K562 (cell line): ENCODE measurements around the gene SLX9. TPM values are rescaled to one million over a fixed set of nuclear protein-coding genes. Genes with fewer than 3 reads are reported as not detected.

Experiments used
- ATAC-seq: fragments of 200-7000 bp; cut with Tn5 transposase; 3 replicates; pipeline ENCODE4 v1.9.1; 2020; ENCODE audit warnings: moderate library complexity
- BruUV-seq: library from RNA; stranded (reverse); fragments of 400-500 nt; replicated peaks from 2 replicates; lab custom pipeline; 2021; lab: Mats Ljungman, UMichigan
- CTCF ChIA-PET: fragments of 300-600 bp; formaldehyde crosslinking; extraction: SDS; loops from one replicate; lab custom pipeline; 2021; ENCODE audit warnings: low intra/inter-chr PET ratio; lab: Yijun Ruan, JAX
- POLR2A ChIA-PET: fragments of 300-600, 350-650 bp; sonication (Branson Sonifier 250); formaldehyde crosslinking; extraction: SDS; loops from one replicate; lab custom pipeline; 2021; ENCODE audit warnings: antibody characterized with exemption, inconsistent platforms; lab: Yijun Ruan, JAX
- DNase-seq, 4 experiments: peaks; one replicate each; pipeline versions ENCODE4 v3.0.0 to v3.0.0-alpha.2; 2011 to 2018; ENCODE audit warnings: low spot score in 3 of 4, mixed read lengths in 3 of 4; ENCODE audit errors: extremely low read depth in 1 of 4
- FAIRE-seq: peaks from 2 replicates; lab custom pipeline; 2011; peaks lifted over from hg19 to GRCh38; lab: Jason Lieb, UNC
- H2AFZ ChIP-seq: 2 replicates; pipeline ENCODE4 v1.6.0; 2011; ENCODE audit warnings: low read depth, low read length, control low read depth, inconsistent platforms
- H3K27ac ChIP-seq: fragments of 200-600 bp; 3 replicates; pipeline ENCODE4 v1.8.0; 2011; ENCODE audit warnings: low read depth, mild to moderate bottlenecking, control low read depth, inconsistent platforms, low read length, moderate library complexity, mixed read lengths; ENCODE audit errors: extremely low read depth
- H3K27me3 ChIP-seq, 2 experiments: fragments of 300-600 bp in 1 of 2; 2 replicates in 1 of 2; 3 replicates in 1 of 2; pipeline versions ENCODE4 v1.6.0 to v1.8.0; 2011; ENCODE audit warnings: inconsistent platforms in 2 of 2, low read length in 2 of 2, mild to moderate bottlenecking in 1 of 2, mixed read lengths in 1 of 2, moderate library complexity in 1 of 2; ENCODE audit not compliant: control insufficient read depth in 2 of 2, insufficient read depth in 2 of 2
- H3K36me3 ChIP-seq: fragments of 300-600 bp; 3 replicates; pipeline ENCODE4 v1.8.0; 2011; ENCODE audit warnings: mild to moderate bottlenecking, low read length, inconsistent platforms; ENCODE audit not compliant: control insufficient read depth, insufficient read depth
- H3K4me1 ChIP-seq, 2 experiments: fragments of 200-600 bp in 1 of 2; replicated peaks in 1 of 2; 2 replicates in 1 of 2; 3 replicates in 1 of 2; pipeline versions ENCODE4 v1.5.1 to v1.8.0; 2011; ENCODE audit warnings: inconsistent platforms in 2 of 2, low read length in 2 of 2, mild to moderate bottlenecking in 1 of 2, mixed read lengths in 1 of 2, moderate library complexity in 1 of 2; ENCODE audit not compliant: control insufficient read depth in 2 of 2, insufficient read depth in 2 of 2
- H3K4me2 ChIP-seq: 2 replicates; pipeline ENCODE4 v1.6.1; 2011; ENCODE audit warnings: low read length, control low read depth, inconsistent platforms, mixed read lengths; ENCODE audit not compliant: insufficient read depth
- H3K4me3 ChIP-seq: fragments of 200-600 bp; sonication (generic), shearing (Covaris generic); 2 replicates; pipeline ENCODE4 v1.5.1; 2016; ENCODE audit warnings: control low read depth, inconsistent platforms
- H3K79me2 ChIP-seq: fragments of 200-600 bp; 3 replicates; pipeline ENCODE4 v1.8.0; 2011; ENCODE audit warnings: low read length, inconsistent platforms; ENCODE audit not compliant: control insufficient read depth, insufficient read depth
- H3K9ac ChIP-seq, 2 experiments: 2 replicates each; pipeline versions ENCODE4 v1.6.0 to v1.6.1; 2011; ENCODE audit warnings: low read depth in 2 of 2, low read length in 2 of 2, control low read depth in 1 of 2, inconsistent platforms in 1 of 2, mild to moderate bottlenecking in 1 of 2, mixed read lengths in 1 of 2; ENCODE audit not compliant: insufficient read depth in 1 of 2
- H3K9me1 ChIP-seq: one replicate; pipeline ENCODE4 v1.6.0; 2011; ENCODE audit warnings: inconsistent platforms, mild to moderate bottlenecking, low read length, moderate library complexity; ENCODE audit not compliant: control insufficient read depth, insufficient read depth
- H3K9me3 ChIP-seq: replicated peaks from 2 replicates; pipeline ENCODE4 v1.5.1; 2011; ENCODE audit warnings: low read depth, low read length, inconsistent platforms; ENCODE audit not compliant: control insufficient read depth, insufficient read depth
- H4K20me1 ChIP-seq: replicated peaks from 2 replicates; pipeline ENCODE4 v1.6.1; 2011; ENCODE audit warnings: low read length, inconsistent platforms, mixed read lengths; ENCODE audit not compliant: control insufficient read depth, insufficient read depth
- CHD2 ChIP-seq: IDR thresholded peaks from 2 replicates; pipeline ENCODE4 v1.6.1; 2011; ENCODE audit warnings: low read depth, low read length
- HDGF ChIP-seq: fragments of 450-650 bp; IDR thresholded peaks from 2 replicates; pipeline ENCODE4 v1.6.1; 2016
- MTA2 ChIP-seq: fragments of 450-650 bp; IDR thresholded peaks from 2 replicates; pipeline ENCODE4 v1.6.1; 2016; ENCODE audit warnings: low read depth
- TBL1XR1 ChIP-seq, 2 experiments: IDR thresholded peaks; 2 replicates each; pipeline ENCODE4 v1.6.1; 2012; ENCODE audit warnings: improper control_type of control experiment in 2 of 2, low read length in 2 of 2, mild to moderate bottlenecking in 1 of 2
- TCFL5 ChIP-seq: fragments of 250-450 bp; sonication (Bioruptor Pico); conservative IDR thresholded peaks from 2 replicates; pipeline ENCODE4 v1.6.1; 2021; ENCODE audit warnings: mild to moderate bottlenecking, moderate library complexity, matching md5 sums
- ZFP30 ChIP-seq: fragments of 250-450 bp; sonication (Bioruptor Pico); IDR thresholded peaks from 2 replicates; pipeline ENCODE4 v1.8.0; 2022; ENCODE audit warnings: moderate library complexity, mild to moderate bottlenecking, inconsistent platforms, borderline replicate concordance
- ZNF121 ChIP-seq: sonication (generic); formaldehyde crosslinking; conservative IDR thresholded peaks from 2 replicates; pipeline ENCODE4 v1.8.0; 2022; ENCODE audit warnings: missing genetic modification reagents
- ZNF41 ChIP-seq: fragments of 250-450 bp; sonication (Bioruptor Pico); conservative IDR thresholded peaks from 2 replicates; pipeline ENCODE4 v1.4.0; 2020; ENCODE audit warnings: mild to moderate bottlenecking
- ZNF699 ChIP-seq: fragments of 250-450 bp; sonication (Bioruptor Pico); IDR thresholded peaks from 2 replicates; pipeline ENCODE4 v1.8.0; 2021; ENCODE audit warnings: mild to moderate bottlenecking, moderate library complexity; ENCODE audit not compliant: insufficient replicate concordance
- WGBS: fragments of 100-300 bp; shearing (Covaris generic); methylation state at CpG from one replicate; pipeline ENCODE4 v1.1.6; 2016; ENCODE audit warnings: low coverage, mixed read lengths; ENCODE audit not compliant: insufficient coverage; ENCODE audit errors: missing lambda C conversion rate; 5-methylcytosine and 5-hydroxymethylcytosine counted together
- in situ Hi-C: fragments of 300-500 bp; cut with MboI; formaldehyde crosslinking; loops from 4 replicates; pipeline ENCODE4 v1.15.0; 2018; ENCODE audit warnings: inconsistent platforms, mixed read lengths
- intact Hi-C: fragments of 100-400 bp; cut with micrococcal nuclease; formaldehyde crosslinking; loops from 2 replicates; pipeline ENCODE4 v1.14.2; 2022
- polyA plus RNA-seq, 8 experiments: library from polyadenylated mRNA; depleted of rRNA in 4 of 8; stranded (reverse) in 5 of 8; unstranded in 3 of 8; fragments of >200 nt; fragmentation: Nextera tagmentation in 2 of 8; fragmentation: Illumina TruSeq in 1 of 8; extraction: Ambion mirVana in 2 of 8; extraction: Trizol in 1 of 8; gene quantifications; 2 replicates each; pipeline versions ENCODE4 v1.2.1 to v1.2.3, GENCODE V29; 2011 to 2014; ENCODE audit warnings: inconsistent platforms in 1 of 8, missing spikeins in 1 of 8
- total RNA-seq, 7 experiments: library from RNA; depleted of rRNA in 6 of 7; stranded (reverse); fragments of >200 nt in 6 of 7; fragmentation: Illumina TruSeq in 2 of 7; extraction: Trizol in 2 of 7; gene quantifications; 2 replicates each; pipeline versions ENCODE4 v1.2.1 to v1.2.3, GENCODE V29; 2011 to 2021; ENCODE audit warnings: low replicate concordance in 1 of 7
- TF ChIP-seq, protein P1 (sequence below): fragments of 250-450 bp; sonication (Bioruptor Pico); IDR thresholded peaks from 2 replicates; pipeline ENCODE4 v1.4.0; 2020

Gene SLX9
- total and polyA plus RNA-seq, 9 of the 15 experiments (the other 6 are each of a cell fraction or from before 2014, with no cell fraction given) = 1.2 to 75.5 (median 16.5) TPM

DNA sequence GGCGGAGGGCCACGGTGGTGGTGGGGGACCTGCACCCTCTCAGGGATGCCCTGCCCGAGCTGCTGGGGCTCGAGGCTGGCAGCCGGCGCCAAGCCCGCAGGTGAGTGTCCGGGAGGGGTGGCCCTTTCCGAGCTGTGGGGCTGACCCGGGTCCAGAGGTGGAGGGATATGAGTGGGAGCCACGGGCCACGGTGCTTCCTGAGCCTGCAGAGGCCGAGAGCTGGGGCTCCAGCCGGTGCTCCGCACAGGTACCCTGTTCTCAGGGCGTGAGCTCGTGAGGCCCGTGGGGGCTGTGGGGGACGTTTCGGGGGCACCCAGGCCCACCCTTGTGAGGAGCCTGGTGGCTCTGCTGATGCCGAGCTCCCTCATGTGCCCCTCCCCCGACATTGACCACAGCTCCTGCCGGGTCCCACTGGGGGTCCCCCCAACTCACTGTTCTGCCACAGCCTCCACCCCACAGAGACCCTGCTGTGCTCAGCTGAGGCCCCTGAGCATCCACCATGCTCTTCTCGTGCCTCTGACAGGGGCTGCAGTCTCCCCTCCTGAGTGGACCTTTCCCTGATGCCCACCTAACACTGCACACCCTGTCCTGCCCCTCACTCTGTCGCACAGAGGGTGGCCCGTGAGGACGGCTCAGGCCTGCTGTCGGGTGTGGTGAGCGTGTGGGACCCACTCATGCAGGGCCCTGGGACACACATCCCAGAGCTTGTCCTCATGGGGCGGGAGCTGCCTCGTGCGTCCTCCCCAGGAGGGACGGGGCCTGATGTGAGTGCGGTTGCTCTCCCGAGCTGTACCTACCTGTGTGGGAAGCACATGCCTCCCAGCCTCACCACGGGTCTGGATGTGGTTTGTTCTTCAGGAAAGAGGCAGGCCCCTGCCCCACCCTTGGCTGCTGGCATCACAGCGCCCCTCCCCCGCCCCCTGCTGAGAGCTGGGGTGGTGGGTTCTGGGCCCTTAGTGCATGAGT is 27.5 kb downstream of the SLX9 start (continued):
- TF ChIP-seq ZFP30 (no peak), ZNF41 (CRISPR knock-in tag) (no peak), TCFL5 (CRISPR knock-in tag) (no peak)

DNA sequence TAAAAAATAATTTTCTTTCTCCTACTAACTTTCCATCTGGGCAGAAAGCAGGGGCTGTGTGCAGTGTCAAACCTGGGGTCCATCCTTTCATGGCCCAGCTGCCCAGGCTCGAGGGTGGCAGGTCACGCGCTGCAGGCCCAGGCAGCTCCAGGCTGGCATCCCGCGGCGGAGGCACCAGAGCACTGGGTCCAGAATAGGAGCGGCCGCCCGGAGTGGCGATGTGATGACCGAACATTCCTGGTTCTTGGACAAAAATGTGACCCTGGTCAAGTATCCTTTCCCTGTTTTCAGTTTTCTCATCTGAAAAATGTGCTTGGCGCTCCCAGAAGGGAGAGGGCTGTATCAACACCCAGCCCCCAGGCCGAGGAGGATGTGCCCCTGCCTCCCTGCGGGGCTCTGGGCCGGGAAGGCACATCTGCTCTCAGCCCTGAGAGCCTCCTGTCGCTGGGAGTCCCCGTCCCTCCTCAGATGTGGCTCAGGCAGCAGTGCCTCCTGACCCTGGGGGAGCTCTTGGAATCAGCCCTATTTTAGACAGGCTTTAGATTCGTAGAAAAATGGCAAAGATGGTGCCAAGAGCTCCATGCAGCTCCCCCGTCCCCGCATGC is 29.3 kb downstream of the SLX9 start:
- Histone ChIP-seq H3K27me3 (no peaks in the 10 kb centered on the region), H3K9me3 (no peaks in the 10 kb centered on the region), H3K9me1 (no peaks in the 10 kb centered on the region), H2AFZ (no peak overlapping the region), H3K4me2 (no peak overlapping the region), H3K9ac (peak overlapping the region in 1 of 2 experiments; percentile 33; a peak in 1 of 4 replicates), H3K79me2 (peaks cover 13% of the 10 kb centered on the region)
- DNase-seq = no peak
- in situ Hi-C loops = loop anchor here (25.0 kb wide), 1 partner anchor 868 kb away; no protein-coding TSS in a partner anchor
- POLR2A ChIA-PET = interaction anchor here (0.6 to 1.0 kb wide), 2 partner anchors 86 to 151 kb away, joined by 3 read pairs; partner anchors contain the start of gene SUMO3
- no peak for TF ChIP-seq TBL1XR1 (IDR thresholded peaks at IDR 0.05; ENCODE audit: low read length in 2 of 2)
- TF ChIP-seq ZNF699 (CRISPR knock-in tag) = no peak
- no peak for TF ChIP-seq HDGF
- TF ChIP-seq, protein P1, sequence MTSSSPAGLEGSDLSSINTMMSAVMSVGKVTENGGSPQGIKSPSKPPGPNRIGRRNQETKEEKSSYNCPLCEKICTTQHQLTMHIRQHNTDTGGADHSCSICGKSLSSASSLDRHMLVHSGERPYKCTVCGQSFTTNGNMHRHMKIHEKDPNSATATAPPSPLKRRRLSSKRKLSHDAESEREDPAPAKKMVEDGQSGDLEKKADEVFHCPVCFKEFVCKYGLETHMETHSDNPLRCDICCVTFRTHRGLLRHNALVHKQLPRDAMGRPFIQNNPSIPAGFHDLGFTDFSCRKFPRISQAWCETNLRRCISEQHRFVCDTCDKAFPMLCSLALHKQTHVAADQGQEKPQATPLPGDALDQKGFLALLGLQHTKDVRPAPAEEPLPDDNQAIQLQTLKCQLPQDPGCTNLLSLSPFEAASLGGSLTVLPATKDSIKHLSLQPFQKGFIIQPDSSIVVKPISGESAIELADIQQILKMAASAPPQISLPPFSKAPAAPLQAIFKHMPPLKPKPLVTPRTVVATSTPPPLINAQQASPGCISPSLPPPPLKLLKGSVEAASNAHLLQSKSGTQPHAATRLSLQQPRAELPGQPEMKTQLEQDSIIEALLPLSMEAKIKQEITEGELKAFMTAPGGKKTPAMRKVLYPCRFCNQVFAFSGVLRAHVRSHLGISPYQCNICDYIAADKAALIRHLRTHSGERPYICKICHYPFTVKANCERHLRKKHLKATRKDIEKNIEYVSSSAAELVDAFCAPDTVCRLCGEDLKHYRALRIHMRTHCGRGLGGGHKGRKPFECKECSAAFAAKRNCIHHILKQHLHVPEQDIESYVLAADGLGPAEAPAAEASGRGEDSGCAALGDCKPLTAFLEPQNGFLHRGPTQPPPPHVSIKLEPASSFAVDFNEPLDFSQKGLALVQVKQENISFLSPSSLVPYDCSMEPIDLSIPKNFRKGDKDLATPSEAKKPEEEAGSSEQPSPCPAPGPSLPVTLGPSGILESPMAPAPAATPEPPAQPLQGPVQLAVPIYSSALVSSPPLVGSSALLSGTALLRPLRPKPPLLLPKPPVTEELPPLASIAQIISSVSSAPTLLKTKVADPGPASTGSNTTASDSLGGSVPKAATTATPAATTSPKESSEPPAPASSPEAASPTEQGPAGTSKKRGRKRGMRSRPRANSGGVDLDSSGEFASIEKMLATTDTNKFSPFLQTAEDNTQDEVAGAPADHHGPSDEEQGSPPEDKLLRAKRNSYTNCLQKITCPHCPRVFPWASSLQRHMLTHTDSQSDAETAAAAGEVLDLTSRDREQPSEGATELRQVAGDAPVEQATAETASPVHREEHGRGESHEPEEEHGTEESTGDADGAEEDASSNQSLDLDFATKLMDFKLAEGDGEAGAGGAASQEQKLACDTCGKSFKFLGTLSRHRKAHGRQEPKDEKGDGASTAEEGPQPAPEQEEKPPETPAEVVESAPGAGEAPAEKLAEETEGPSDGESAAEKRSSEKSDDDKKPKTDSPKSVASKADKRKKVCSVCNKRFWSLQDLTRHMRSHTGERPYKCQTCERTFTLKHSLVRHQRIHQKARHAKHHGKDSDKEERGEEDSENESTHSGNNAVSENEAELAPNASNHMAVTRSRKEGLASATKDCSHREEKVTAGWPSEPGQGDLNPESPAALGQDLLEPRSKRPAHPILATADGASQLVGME (CRISPR knock-in tag) = no peak
- no peak for TF ChIP-seq ZNF121 (CRISPR knock-in tag)
- no peak for TF ChIP-seq MTA2
- no peak for TF ChIP-seq CHD2
- TF ChIP-seq, all 486 proteins: peak for 0
- Histone ChIP-seq H4K20me1 (peaks cover 22% of the 10 kb centered on the region), H3K36me3 (peaks cover 90% of the 10 kb centered on the region; the same call in 2 of the 3 replicates), H3K4me3 (no peak overlapping the region), H3K27ac (no peak overlapping the region), H3K4me1 (peaks cover 5 to 63% of the 10 kb centered on the region in 2 experiments; a peak in 4 of 5 replicates)
- no TSS peak for BruUV-seq
- WGBS = 91% methylated on average over 20 of the region's 20 CpGs
- CTCF ChIA-PET = no interaction called here
- ATAC-seq (no peak), FAIRE-seq (no peak)
- intact Hi-C loops = no loop called here
